ENCODE data around the gene SNCA.

Gene SNCA

DNA sequence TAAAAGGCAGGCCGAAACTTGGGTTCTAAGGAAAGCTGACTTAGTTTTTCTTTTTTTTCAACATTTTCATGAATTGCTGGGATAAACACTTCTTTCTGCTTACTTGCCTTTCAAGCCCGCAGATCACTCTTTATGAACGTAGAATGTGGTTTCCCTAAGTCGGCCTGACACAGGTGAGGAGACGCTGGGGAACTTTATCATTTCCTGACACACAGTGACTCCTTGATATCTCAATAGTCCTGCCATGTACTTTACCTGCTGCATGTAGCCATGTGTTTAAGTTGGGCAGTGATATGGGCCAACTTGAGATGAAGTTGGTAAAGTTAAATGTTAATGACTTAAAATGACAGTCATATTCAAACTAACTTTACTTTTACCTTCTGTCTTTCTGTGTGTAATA lies 26.6 kb upstream of the SNCA start:
- H3K4me3 ChIP-seq (ENCODE audit: low read depth, low read length): no peak overlapping the region
- DNase-seq (ENCODE audit: low read depth): no peak
- TF ChIP-seq, protein P1, sequence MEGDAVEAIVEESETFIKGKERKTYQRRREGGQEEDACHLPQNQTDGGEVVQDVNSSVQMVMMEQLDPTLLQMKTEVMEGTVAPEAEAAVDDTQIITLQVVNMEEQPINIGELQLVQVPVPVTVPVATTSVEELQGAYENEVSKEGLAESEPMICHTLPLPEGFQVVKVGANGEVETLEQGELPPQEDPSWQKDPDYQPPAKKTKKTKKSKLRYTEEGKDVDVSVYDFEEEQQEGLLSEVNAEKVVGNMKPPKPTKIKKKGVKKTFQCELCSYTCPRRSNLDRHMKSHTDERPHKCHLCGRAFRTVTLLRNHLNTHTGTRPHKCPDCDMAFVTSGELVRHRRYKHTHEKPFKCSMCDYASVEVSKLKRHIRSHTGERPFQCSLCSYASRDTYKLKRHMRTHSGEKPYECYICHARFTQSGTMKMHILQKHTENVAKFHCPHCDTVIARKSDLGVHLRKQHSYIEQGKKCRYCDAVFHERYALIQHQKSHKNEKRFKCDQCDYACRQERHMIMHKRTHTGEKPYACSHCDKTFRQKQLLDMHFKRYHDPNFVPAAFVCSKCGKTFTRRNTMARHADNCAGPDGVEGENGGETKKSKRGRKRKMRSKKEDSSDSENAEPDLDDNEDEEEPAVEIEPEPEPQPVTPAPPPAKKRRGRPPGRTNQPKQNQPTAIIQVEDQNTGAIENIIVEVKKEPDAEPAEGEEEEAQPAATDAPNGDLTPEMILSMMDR (IDR thresholded peaks at IDR 0.05; ENCODE audit: control insufficient read depth, extremely low read depth, insufficient read depth): no peak

DNA sequence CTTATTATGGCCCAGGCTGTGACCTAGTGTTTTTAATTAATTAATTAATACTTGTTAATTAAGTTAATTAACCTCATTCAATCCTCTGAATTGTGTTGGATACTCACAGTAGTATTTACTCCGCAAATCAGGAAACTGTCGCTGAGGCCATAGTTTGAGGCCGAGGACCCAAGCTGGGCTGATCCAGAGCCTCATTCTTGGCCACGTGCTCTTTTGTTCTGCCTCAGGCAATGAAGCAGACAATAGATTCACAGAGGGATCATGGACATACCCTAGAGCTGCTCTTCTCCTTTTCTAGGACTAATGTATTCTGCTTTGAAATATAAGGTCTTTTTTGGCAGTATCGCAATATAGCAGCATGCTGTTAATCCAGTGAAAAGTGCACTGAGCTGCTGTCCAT lies 24.0 kb upstream of the SNCA start:
- no peak overlapping the region for H3K4me3 ChIP-seq (ENCODE audit: low read depth, low read length)
- TF ChIP-seq, protein P1 (IDR thresholded peaks at IDR 0.05; ENCODE audit: control insufficient read depth, extremely low read depth, insufficient read depth): no peak
- DNase-seq (ENCODE audit: low read depth): no peak

DNA sequence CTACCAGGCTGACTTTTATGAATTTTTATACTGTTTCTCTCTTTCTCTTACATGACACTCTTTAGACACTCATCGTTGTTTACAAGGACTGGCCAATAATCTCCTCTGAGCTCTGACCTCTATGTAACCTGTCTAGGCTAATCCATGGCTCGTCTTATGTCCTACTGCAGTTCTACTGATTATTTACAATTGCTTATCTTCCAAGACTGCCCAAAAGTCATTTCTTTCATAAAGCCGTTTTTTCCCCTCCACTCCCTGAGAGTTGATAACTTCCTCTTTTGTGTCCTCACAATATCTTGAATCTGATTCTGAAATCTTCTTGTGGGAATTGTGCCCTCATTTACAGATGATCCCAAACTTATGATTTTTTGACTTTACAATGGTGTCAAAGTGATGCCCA lies 18.3 kb upstream of the SNCA start:
- no peak overlapping the region for H3K4me3 ChIP-seq (ENCODE audit: low read depth, low read length)
- TF ChIP-seq, protein P1 (IDR thresholded peaks at IDR 0.05; ENCODE audit: control insufficient read depth, extremely low read depth, insufficient read depth): no peak
- DNase-seq (ENCODE audit: low read depth): no peak

DNA sequence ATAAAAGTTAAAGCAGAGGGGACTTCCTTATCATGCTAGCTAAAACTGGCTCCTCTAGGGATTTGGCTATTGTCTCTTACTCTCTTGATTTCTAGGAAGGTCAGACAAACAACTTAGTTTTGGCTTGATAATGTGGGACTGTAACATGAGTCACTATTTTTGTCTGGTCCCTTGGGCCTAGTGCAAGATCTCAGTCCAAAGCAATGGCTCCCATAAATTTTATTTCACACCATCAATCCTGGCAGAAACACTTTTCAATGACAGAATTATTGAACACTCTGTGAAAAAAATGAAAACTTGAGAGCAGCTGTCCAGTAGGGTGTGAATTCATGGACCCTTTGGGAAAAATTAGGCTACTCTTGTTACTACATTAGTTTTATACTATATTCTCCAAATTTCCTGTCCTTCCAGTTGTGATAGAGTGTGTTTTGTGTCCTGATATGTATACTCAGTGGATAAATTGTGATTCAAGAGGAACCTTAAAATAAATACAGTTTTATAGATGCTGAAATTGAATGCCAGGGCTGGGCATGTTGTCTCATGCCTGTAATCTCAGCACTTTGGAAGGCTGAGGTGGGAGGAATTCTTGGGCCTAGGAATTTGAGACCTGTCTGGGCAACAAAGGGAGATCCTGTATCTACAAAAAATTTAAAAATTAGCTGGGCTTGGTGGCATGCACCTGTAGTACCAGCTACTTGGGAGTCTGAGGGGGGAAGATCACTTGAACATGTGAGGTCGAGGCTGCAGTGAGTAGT lies 10.8 kb upstream of the SNCA start:
- H3K4me3 ChIP-seq (ENCODE audit: low read depth, low read length): no peak overlapping the region
- TF ChIP-seq, protein P1 (IDR thresholded peaks at IDR 0.05; ENCODE audit: control insufficient read depth, extremely low read depth, insufficient read depth): no peak
- no peak for DNase-seq (ENCODE audit: low read depth)

DNA sequence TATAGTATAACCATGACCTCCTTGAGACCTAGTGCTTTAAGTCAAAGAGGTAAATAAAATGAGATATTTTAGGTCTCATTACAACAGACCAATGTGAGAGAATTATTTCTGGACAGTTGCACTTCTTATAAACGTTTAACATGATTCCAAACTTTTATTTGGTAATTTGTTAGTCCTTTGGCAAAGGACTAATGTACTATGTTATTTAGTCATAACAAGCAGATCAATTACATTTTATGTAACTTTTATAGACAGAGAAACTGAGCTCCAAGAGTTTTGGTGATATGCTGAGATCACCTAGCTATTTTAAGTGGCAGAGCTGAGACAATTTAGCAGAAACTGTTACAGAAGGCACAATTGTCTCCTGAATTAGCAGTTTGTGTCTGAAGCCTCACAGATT lies 2.6 kb upstream of the SNCA start:
- TF ChIP-seq, protein P1 (IDR thresholded peaks at IDR 0.05; ENCODE audit: control insufficient read depth, extremely low read depth, insufficient read depth): no peak
- DNase-seq (ENCODE audit: low read depth): no peak

DNA sequence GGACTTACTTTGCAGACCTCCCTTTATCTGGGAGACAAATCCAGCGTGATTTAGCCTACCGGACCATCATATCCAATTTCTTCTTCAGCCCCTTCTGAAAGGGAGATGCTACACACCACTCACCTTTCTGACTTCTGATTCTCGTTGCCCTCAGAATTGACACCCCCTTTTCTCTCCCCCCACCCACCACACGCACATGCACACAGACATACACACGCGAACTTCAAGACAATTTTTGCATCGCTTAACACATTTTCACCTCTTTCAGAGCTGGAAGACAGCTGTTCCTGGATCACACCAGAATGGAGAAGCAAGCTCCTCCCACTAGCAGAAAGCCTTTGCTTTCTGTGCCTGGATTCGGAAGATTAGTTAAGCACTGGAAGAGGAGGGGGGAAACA lies 1.0 kb upstream of the SNCA start:
- H3K4me3 ChIP-seq (ENCODE audit: low read depth, low read length): no peak overlapping the region
- TF ChIP-seq, protein P1 (IDR thresholded peaks at IDR 0.05; ENCODE audit: control insufficient read depth, extremely low read depth, insufficient read depth): no peak
- no peak for DNase-seq (ENCODE audit: low read depth)

More for the DNA sequence above, 2.6 kb upstream of the SNCA start:
- no peak overlapping the region for H3K4me3 ChIP-seq (ENCODE audit: low read depth, low read length)
